Neural progenitor cell (in vitro differentiated cells): ENCODE measurements around the gene RRBP1. TPM values are rescaled to one million over a fixed set of nuclear protein-coding genes. Genes with fewer than 3 reads are reported as not detected.
A peak's percentile ranks its signal among the peaks of the same experiment; 100 is the strongest.

Source experiments
- DNase-seq: peaks from one replicate; pipeline ENCODE4 v3.0.0-alpha.2; 2016; ENCODE audit warnings: low spot score
- H2AFZ ChIP-seq: fragments of 200-600 bp; sonication (generic); replicated peaks from 2 replicates; pipeline ENCODE4 v1.6.1; 2016; ENCODE audit warnings: antibody characterized with exemption
- H3F3A ChIP-seq: fragments of 200-600 bp; sonication (generic); 2 replicates; pipeline ENCODE4 v1.6.1; 2016; ENCODE audit warnings: antibody characterized with exemption, low read depth
- H3K27ac ChIP-seq: fragments of 200-600 bp; sonication (generic); 2 replicates; pipeline ENCODE4 v1.5.1; 2016; ENCODE audit warnings: mild to moderate bottlenecking
- H3K27me3 ChIP-seq: fragments of 200-600 bp; sonication (generic); 2 replicates; pipeline ENCODE4 v1.6.1; 2016; ENCODE audit warnings: mild to moderate bottlenecking, moderate library complexity
- H3K36me3 ChIP-seq: fragments of 200-600 bp; sonication (generic); 2 replicates; pipeline ENCODE4 v1.5.1; 2016
- H3K4me1 ChIP-seq: fragments of 200-600 bp; sonication (generic); 2 replicates; pipeline ENCODE4 v1.6.1; 2016; ENCODE audit warnings: mixed run types
- H3K4me2 ChIP-seq: fragments of 200-600 bp; sonication (generic); 2 replicates; pipeline ENCODE4 v1.6.1; 2016
- H3K4me3 ChIP-seq: fragments of 200-600 bp; sonication (generic); 2 replicates; pipeline ENCODE4 v1.5.1; 2016
- H3K79me2 ChIP-seq: fragments of 200-600 bp; sonication (generic); 2 replicates; pipeline ENCODE4 v1.6.1; 2016; ENCODE audit warnings: low read depth
- H3K9ac ChIP-seq: fragments of 200-600 bp; sonication (generic); 2 replicates; pipeline ENCODE4 v1.6.1; 2016
- H3K9me3 ChIP-seq: fragments of 200-600 bp; sonication (generic); 2 replicates; pipeline ENCODE4 v1.5.1; 2016; ENCODE audit warnings: low read depth
- H4K20me1 ChIP-seq: fragments of 200-600 bp; sonication (generic); 2 replicates; pipeline ENCODE4 v1.6.1; 2016; ENCODE audit warnings: low read depth
- H3K27ac Mint-ChIP-seq: 3 replicates; pipeline ENCODE4 v1.8.0; 2021; ENCODE audit warnings: mixed read lengths
- H3K27me3 Mint-ChIP-seq: 2 replicates; pipeline ENCODE4 v1.8.0; 2022; ENCODE audit warnings: low read depth, mild to moderate bottlenecking, inconsistent platforms, moderate library complexity, mixed read lengths; ENCODE audit not compliant: insufficient read depth
- H3K36me3 Mint-ChIP-seq: 3 replicates; pipeline ENCODE4 v1.8.0; 2021; ENCODE audit warnings: mixed read lengths
- H3K4me1 Mint-ChIP-seq: 3 replicates; pipeline ENCODE4 v1.8.0; 2021; ENCODE audit warnings: mixed read lengths
- H3K4me3 Mint-ChIP-seq: 3 replicates; pipeline ENCODE4 v1.8.0; 2021; ENCODE audit warnings: mild to moderate bottlenecking, moderate library complexity, mixed read lengths
- H3K9me3 Mint-ChIP-seq: 3 replicates; pipeline ENCODE4 v1.8.0; 2020; ENCODE audit warnings: mixed read lengths
- EZH2 ChIP-seq: fragments of 200-600 bp; sonication (generic); IDR thresholded peaks from 2 replicates; pipeline ENCODE4 v1.6.1; 2017; ENCODE audit warnings: antibody characterized with exemption, mild to moderate bottlenecking, moderate library complexity
- EZH2phosphoT487 ChIP-seq: fragments of 200-600 bp; sonication (generic); IDR thresholded peaks from 2 replicates; pipeline ENCODE4 v1.6.1; 2017; ENCODE audit warnings: antibody characterized with exemption
- total RNA-seq: library from RNA; depleted of rRNA; stranded (reverse); fragments of >200 nt; gene quantifications from 2 replicates; pipeline ENCODE4 v1.2.3, GENCODE V29; 2015; ENCODE audit warnings: low replicate concordance
- TF ChIP-seq, protein P1 (sequence below): fragments of 200-600 bp; sonication (generic); IDR thresholded peaks from 2 replicates; pipeline ENCODE4 v1.5.1; 2017; ENCODE audit warnings: antibody characterized with exemption, mild to moderate bottlenecking

The RRBP1 gene
- total RNA-seq, 1 donor from 2014 or later, result 18.2 TPM

- Histone ChIP-seq H3K4me3 (no peak overlapping the region), H3K9me3 (no peaks in the 10 kb centered on the region), H3F3A (no peaks in the 10 kb centered on the region), H3K4me1 (no peaks in the 10 kb centered on the region), H4K20me1 (peaks cover 7% of the 10 kb centered on the region), H3K27ac (no peak overlapping the region), H3K36me3 (no peaks in the 10 kb centered on the region), H3K9ac (no peak overlapping the region), H3K4me2 (no peak overlapping the region), H3K27me3 (no peaks in the 10 kb centered on the region), H2AFZ (no peak overlapping the region), H3K79me2 (no peaks in the 10 kb centered on the region)
- no peaks in the 10 kb centered on the region for H3K4me1 Mint-ChIP-seq
- H3K27me3 Mint-ChIP-seq, result peaks cover 3% of the 10 kb centered on the region
- TF ChIP-seq EZH2, result no peak
- TF ChIP-seq EZH2phosphoT487, result no peak
- TF ChIP-seq, protein P1, sequence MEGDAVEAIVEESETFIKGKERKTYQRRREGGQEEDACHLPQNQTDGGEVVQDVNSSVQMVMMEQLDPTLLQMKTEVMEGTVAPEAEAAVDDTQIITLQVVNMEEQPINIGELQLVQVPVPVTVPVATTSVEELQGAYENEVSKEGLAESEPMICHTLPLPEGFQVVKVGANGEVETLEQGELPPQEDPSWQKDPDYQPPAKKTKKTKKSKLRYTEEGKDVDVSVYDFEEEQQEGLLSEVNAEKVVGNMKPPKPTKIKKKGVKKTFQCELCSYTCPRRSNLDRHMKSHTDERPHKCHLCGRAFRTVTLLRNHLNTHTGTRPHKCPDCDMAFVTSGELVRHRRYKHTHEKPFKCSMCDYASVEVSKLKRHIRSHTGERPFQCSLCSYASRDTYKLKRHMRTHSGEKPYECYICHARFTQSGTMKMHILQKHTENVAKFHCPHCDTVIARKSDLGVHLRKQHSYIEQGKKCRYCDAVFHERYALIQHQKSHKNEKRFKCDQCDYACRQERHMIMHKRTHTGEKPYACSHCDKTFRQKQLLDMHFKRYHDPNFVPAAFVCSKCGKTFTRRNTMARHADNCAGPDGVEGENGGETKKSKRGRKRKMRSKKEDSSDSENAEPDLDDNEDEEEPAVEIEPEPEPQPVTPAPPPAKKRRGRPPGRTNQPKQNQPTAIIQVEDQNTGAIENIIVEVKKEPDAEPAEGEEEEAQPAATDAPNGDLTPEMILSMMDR, result no peak
- peaks cover 8% of the 10 kb centered on the region for H3K36me3 Mint-ChIP-seq
- no peak overlapping the region for H3K27ac Mint-ChIP-seq
- no peaks in the 10 kb centered on the region for H3K9me3 Mint-ChIP-seq
- H3K4me3 Mint-ChIP-seq, result no peak overlapping the region
- DNase-seq, result no peak
Measured at GRCh38 chr20:17622851-17623508, 59.1 kb downstream of the RRBP1 start.

DNA sequence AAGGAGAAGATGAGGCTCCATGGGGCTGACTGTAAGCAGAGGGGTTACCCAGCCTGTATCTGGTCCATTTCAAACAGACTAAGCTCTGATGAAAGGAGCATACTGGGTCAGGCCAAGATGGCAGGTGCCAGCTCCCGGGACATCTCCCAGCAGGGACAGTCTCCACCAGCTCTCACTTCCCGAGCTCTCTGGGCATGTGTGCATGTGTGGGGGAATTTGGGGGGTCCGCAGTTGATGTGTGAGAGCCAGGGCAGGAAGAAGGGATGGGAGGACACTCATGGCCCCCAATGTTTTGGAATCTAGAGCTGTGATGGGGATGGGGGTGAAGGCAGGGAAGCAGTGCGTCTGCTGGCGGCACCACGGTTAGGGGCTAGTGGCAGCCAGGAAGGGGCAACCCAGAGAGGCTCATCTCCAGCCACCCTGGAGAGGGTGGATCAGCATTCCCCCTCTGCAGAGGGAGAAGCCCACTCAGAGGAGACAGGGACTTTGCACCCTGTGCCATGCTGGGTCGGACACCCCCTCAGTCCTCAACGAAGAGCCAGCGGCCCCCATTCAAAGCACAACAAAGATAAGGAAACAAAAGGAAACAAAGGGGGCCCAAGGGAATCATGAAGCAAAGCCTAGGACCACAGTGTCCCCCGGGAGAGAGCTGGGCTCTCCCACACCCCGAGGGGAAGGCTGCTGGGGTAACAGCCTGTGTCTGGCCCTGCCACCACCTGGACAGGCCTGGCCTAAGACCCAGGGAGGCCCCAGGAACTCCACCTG lies 59.8 kb downstream of the RRBP1 start:
- no peaks in the 10 kb centered on the region for H3F3A ChIP-seq
- H3K4me2 ChIP-seq, result no peak overlapping the region
- Mint-ChIP-seq H3K27me3 (peaks cover 3% of the 10 kb centered on the region), H3K9me3 (no peaks in the 10 kb centered on the region), H3K27ac (no peak overlapping the region), H3K36me3 (peaks cover 8% of the 10 kb centered on the region), H3K4me3 (peak overlapping the region; percentile 63), H3K4me1 (no peaks in the 10 kb centered on the region)
- DNase-seq, result no peak
- no peaks in the 10 kb centered on the region for H3K36me3 ChIP-seq
- no peak overlapping the region for H3K4me3 ChIP-seq
- no peaks in the 10 kb centered on the region for H3K79me2 ChIP-seq
- H3K4me1 ChIP-seq, result no peaks in the 10 kb centered on the region
- no peak overlapping the region for H3K27ac ChIP-seq
- no peak overlapping the region for H3K9ac ChIP-seq
- H3K9me3 ChIP-seq, result no peaks in the 10 kb centered on the region
- TF ChIP-seq EZH2 (no peak), EZH2phosphoT487 (no peak)
- TF ChIP-seq, protein P1, result no peak
- H4K20me1 ChIP-seq, result peaks cover 10% of the 10 kb centered on the region
- H3K27me3 ChIP-seq, result no peaks in the 10 kb centered on the region
- no peak overlapping the region for H2AFZ ChIP-seq

- no peak for TF ChIP-seq EZH2phosphoT487
- TF ChIP-seq, protein P1, result no peak
- Histone ChIP-seq H3K36me3 (no peaks in the 10 kb centered on the region), H3K9ac (no peak overlapping the region), H4K20me1 (peaks cover 15% of the 10 kb centered on the region), H3K79me2 (no peaks in the 10 kb centered on the region), H3K27ac (no peak overlapping the region), H3K4me3 (no peak overlapping the region), H3K9me3 (no peaks in the 10 kb centered on the region), H3K4me1 (no peaks in the 10 kb centered on the region), H3K4me2 (no peak overlapping the region), H3F3A (no peaks in the 10 kb centered on the region), H2AFZ (no peak overlapping the region), H3K27me3 (no peaks in the 10 kb centered on the region)
- H3K27ac Mint-ChIP-seq, result no peak overlapping the region
- no peaks in the 10 kb centered on the region for H3K4me1 Mint-ChIP-seq
- H3K4me3 Mint-ChIP-seq, result no peak overlapping the region
- peaks cover 3% of the 10 kb centered on the region for H3K27me3 Mint-ChIP-seq
- no peak for DNase-seq
- peaks cover 8% of the 10 kb centered on the region for H3K36me3 Mint-ChIP-seq
- H3K9me3 Mint-ChIP-seq, result no peaks in the 10 kb centered on the region
Measured at GRCh38 chr20:17621229-17621968, 60.6 kb downstream of the RRBP1 start.
